Activated CD4-positive, alpha-beta T cell treated with anti-CD3 and anti-CD28 coated beads, Interleukin-2, Interleukin-4, amounts not matched to agents 100 ng/mL and 50 ng/mL, durations not matched to agents 16 hours and 8 hours (primary cell): ENCODE measurements around the gene PMPCA.
"Not testable (repeated sequence)": the region's sequence is repeated elsewhere in the genome, so short reads cannot be mapped to it uniquely, and the experiment has no call there.

Experiments
- DNase-seq: peaks from one replicate; pipeline ENCODE4 v3.0.0-alpha.2; 2020; ENCODE audit warnings: low spot score

The PMPCA gene

GRCh38 chr9:136394312-136395019 lies 16.0 kb upstream of the PMPCA start:
- DNase-seq, result no peak

GRCh38 chr9:136395020-136395340 lies 15.5 kb upstream of the PMPCA start:
- DNase-seq, result no peak

DNA sequence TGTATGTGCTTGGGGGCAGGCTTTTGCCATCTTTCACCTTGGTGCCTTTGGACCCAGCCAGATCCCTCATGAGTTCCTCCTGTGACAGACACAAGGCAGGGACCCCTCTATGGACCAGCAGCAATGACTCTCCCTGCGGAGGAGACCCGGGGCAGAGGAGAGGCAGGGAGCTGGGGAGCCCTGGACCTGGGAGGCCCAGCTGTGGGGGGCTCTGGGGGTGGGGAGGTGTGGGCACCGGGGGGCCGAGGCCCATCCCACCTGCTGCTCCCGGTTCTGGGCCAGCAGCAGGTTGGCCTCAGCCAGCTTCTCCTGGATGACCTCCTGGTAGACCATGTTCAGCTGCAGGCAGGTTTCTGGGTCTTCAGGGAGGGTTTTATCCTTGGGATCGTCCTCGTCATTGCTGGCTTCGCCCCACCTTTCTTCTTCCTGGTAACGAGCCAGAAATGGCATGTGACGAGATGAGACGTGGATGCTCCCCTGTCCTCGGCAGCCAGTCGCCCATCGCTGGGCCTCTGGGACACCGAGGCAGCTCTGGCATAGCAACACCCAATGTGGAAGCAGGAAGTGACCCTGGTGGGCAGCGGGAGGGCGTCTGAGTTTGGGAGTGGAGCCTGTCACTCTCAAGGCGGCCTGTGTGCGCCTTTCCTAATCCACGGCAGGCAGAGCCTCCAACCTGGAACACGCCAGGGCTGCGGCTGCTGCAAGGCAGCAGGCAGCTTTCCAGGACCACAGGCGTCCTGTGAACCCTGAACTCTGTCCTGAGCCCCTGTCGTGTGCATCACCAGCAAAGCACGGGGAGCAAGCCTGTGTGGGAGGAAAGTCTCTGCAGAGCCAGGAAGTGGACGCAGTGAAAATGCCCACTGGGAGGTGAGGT lies 14.9 kb upstream of the PMPCA start:
- DNase-seq, result no peak

DNA sequence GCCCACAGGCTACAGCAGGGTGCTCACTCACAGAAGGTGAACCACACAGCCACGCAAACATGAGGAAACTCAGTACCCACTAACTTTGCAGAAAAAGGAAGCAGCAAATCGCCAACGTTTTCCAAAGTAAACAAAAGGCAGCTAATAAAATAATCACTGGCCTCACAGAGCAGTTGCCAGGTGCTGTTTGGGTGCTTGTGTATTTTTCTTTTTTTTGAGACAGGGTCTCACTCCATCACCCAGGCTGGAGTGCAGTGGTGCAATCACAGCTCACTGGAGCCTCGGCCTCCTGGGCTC lies 14.3 kb upstream of the PMPCA start:
- no peak for DNase-seq

- DNase-seq, result no peak
These were observed 12.8 kb upstream of the PMPCA start for GRCh38 chr9:136397643-136398042.

DNA sequence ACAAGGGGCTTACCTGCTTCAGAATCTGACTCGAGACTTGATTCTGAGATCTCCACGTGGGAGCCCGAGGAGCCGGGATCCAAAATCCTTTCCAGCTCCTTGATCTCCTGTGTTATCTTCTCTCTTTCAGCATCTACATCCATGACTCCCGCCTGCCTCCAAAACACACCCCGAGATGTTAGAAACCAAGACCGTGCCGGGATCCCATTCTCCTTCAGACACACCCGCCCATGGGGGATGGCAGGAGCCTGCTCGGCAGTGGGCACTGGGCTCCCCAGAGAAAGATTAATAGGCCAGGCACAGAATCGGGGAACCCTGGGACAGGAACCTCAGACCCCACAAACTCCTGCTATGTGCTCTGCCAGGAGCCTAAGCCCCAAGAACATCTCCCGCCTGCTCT lies 12.2 kb upstream of the PMPCA start:
- DNase-seq, result no peak

DNA sequence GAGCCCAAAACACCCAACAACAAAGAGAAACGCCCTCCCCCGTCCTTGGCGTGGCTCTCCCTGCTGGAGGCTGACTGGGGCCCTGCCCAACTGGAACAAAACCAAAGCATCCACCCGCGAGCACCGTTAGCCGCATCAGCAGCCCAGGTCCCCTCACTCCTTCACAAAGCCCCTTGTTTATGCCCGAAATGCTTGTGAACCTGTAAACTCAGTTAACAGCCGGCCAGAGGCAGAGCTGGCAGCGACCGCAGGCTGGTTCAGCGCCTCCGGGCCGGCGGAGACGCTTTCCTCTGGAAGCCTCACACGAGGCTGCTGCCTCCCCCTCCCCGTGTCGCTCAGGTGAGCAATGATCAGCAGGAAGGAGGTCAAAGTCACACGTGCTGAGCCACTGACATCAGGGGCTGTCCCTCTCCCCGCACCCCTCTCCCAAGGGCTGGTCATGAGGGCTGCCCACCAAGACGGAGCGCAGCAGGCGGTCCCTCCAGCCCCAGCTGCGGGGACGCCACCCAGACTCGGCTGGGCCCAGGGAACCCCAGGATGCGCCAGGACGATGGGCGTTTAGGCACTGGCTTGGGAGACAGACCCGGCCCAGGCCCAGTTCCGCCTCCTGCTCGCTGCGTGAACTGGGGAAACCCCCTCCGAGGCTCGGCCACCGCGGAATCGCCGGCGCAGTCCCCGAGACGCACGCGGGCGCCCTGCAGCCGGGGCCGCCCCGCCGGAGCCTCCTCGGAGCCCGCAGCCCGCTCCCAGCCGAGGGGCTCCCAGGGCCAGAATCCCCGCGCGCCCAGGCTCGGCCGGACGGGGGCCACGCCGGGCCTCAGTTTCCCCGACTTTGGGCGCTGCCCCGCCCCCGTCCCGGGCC lies 11.1 kb upstream of the PMPCA start:
- peak; percentile 39 for DNase-seq

DNA sequence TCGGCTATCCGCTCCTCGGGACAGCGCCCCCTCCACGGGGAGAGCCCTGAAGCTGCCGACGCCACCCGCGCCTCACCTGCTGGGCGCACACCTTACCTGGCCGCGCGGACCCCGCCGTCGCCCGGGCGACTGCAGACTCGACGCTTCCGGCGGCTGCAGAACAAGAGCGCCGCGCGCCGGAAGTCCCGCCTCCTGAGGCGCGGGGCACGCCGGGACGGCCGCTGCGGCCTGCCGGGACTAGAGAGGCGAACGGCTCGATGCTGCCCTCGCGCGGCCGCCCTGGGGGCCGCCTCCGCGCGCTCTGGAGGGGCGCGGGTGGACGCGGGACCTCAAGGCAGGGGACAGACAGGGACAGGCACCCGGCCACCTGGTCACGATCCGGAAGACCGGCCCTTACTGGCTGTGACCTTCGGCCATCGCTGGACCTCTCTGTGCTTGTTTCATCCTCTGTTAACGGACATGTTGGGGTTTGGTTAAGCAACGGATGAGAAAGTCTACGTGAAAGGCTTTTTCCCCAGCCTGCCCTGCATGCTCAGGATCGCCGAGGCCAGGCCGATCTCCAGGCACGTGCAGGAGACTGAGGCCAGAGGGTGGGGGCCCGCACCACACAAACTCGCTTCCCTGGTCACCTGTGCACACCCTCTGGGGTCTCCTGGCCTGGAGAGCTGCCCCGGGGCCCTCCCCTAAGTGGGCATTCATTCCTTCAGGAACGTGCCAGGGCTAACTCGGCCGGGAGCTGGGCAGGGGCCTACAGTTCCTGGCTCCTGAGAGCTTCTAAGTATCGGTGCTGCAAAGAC lies 10.2 kb upstream of the PMPCA start, which contains the start of gene SNAPC4:
Gene SNAPC4 (minus strand): TSS at position 133 of the 797 bp plus-strand sequence. CDS start 1,742 bp downstream, outside the sequence.
- DNase-seq, result peak; percentile 91

GRCh38 chr9:136401173-136401922 lies 9.1 kb upstream of the PMPCA start:
- no peak for DNase-seq

- no peak for DNase-seq
These were observed 8.4 kb upstream of the PMPCA start for GRCh38 chr9:136402067-136402466.

DNA sequence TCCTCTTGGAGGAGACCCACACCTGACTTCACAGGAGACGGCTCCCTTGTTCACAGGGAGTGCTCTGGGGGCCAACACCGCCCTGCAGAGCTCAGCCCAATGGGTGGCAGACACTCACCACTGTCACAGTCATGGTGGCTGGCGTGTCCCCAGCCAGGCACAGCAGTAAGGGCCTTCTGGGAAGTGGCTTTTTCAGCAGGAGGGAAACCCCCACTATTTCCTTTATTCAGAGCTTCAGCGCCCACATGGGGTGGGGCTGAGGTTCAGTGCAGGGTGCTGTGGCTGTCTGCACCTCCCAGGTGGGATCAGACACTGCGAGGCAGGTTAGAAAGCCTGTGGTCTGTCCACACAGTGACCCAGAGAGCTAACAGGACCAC lies 6.9 kb upstream of the PMPCA start:
- DNase-seq, result peak; percentile 84

GRCh38 chr9:136403915-136404800 lies 6.3 kb upstream of the PMPCA start:
- DNase-seq, result peak; percentile 66

GRCh38 chr9:136404801-136405136 lies 5.7 kb upstream of the PMPCA start:
- DNase-seq, result no peak

GRCh38 chr9:136405481-136405880 lies 5.0 kb upstream of the PMPCA start:
- no peak for DNase-seq

- not testable (repeated sequence) for DNase-seq
These were observed 4.6 kb upstream of the PMPCA start for GRCh38 chr9:136405904-136406303.

- DNase-seq, result not testable (repeated sequence)
These were observed 3.4 kb upstream of the PMPCA start for GRCh38 chr9:136407061-136407460.

DNA sequence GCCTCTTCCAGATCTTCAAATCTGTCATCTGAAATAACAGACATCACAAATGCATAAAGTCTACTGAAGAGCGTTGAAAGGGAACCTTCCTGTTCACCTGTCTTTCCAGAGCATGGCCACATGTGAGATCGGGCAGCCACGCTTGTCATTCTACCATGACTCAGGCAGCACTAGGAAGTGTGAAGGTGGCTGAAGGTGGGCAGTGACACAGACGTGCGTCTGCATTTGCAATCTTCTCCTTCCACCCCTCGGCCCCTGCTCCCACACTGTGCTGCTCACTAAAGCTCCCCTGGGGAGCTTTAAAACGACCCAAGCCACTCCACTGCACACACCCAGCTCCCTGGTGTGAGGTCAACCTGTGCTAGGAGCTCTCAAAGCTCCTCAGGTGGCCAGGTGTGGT lies 2.5 kb upstream of the PMPCA start:
- DNase-seq, result no peak

- peak; percentile 30 for DNase-seq
These were observed 652 bp upstream of the PMPCA start for GRCh38 chr9:136409557-136410455.

DNA sequence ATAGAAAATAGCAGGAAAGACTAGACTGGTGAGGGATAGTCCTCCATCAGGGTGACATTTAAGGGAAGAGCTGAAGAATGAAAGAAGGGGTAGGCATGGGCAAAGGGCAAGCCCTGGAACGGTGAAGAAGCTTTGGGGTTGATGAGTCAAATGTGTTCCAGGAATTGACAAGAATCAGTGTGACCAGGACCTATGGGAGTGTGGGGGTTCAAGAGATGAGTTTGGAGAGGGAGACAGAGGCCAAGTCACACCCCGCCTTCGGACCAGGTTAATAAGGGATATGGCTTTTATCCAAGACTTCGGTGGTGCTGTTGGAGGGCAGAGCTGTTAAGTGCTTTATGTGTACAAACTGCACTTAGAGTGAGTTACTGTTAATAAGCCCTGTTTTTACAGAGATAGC lies 920 bp downstream of the PMPCA start:
- DNase-seq, result no peak
